Kidney epithelial cell (primary cell): ENCODE data around the gene PLIN4. TPM values are rescaled to one million over a fixed set of nuclear protein-coding genes. Genes with fewer than 3 reads are reported as not detected.

Experiments
- DNase-seq: peaks from one replicate; pipeline ENCODE4 v3.0.0-alpha.2; 2010; ENCODE audit warnings: low read depth
- H3K27me3 ChIP-seq: 2 replicates; pipeline ENCODE4 v1.6.0; 2011; ENCODE audit warnings: low read length; ENCODE audit not compliant: control insufficient read depth, insufficient read depth
- H3K36me3 ChIP-seq: 2 replicates; pipeline ENCODE4 v1.5.1; 2011; ENCODE audit warnings: low read length; ENCODE audit not compliant: control insufficient read depth, insufficient read depth
- H3K4me3 ChIP-seq: 2 replicates; pipeline ENCODE4 v1.5.1; 2011; ENCODE audit warnings: low read depth, mild to moderate bottlenecking, control low read depth, low read length
- total RNA-seq: library from RNA; depleted of rRNA; stranded (reverse); fragments of >200 nt; gene quantifications from 2 replicates; pipeline ENCODE4 v1.2.3, GENCODE V29; 2015
- TF ChIP-seq, protein P1 (sequence below): IDR thresholded peaks from 2 replicates; pipeline ENCODE4 v1.5.1; 2011; ENCODE audit warnings: mild to moderate bottlenecking, moderate library complexity, low read length, control low read depth, inconsistent platforms; ENCODE audit not compliant: insufficient read depth, poor library complexity, severe bottlenecking

Gene PLIN4
- total RNA-seq, 1 donor from 2014 or later = 0.04 TPM

DNA sequence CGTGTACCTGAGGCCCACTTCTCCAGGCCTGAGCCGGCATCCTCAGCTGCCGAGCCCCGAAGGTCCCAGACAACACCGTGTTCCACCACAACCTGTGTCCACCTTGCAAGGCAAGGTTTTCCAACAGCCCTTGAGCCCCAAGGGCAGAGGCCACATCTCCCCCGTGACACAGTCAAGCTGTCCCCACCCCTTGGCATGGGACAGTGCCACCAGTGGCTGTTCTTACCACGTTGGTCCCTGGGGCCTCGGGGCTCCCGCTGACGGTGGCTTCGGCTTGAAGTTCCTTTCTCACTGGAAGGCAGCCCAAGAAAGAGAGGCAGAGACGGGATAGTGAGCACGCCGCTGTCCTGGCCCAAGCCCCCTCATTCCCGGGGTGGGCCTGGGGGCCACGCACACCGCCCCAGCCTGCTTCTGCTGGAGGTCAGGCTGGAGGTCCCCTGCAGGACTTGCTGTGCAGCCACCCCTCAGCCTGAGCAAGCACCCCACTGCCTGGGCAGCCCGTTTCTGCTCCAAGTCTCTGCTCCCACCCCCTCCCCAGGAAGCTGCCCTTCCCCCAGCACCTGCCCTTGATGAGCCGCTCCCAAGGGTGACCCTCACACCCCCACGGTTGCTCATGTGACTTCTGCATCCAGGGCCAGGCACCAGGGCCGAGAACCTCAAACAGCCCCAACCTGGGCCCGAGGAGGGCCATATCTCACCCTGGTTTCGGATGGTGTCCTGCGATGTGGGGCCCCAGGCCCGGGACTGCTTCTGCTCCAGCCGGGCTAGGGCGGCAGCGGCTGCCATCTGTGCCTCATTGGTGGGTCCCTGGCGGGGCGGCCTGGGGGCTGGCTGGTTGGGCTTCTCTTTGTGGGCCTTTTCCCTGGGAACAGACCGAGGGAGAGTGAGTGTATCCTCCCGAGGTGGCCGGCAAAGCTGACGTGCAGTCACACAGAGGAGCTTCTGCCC is 64.8 kb downstream of the PLIN4 start:
- Histone ChIP-seq H3K4me3 (no peak overlapping the region), H3K27me3 (no peaks in the 10 kb centered on the region), H3K36me3 (no peaks in the 10 kb centered on the region)
- TF ChIP-seq, protein P1, sequence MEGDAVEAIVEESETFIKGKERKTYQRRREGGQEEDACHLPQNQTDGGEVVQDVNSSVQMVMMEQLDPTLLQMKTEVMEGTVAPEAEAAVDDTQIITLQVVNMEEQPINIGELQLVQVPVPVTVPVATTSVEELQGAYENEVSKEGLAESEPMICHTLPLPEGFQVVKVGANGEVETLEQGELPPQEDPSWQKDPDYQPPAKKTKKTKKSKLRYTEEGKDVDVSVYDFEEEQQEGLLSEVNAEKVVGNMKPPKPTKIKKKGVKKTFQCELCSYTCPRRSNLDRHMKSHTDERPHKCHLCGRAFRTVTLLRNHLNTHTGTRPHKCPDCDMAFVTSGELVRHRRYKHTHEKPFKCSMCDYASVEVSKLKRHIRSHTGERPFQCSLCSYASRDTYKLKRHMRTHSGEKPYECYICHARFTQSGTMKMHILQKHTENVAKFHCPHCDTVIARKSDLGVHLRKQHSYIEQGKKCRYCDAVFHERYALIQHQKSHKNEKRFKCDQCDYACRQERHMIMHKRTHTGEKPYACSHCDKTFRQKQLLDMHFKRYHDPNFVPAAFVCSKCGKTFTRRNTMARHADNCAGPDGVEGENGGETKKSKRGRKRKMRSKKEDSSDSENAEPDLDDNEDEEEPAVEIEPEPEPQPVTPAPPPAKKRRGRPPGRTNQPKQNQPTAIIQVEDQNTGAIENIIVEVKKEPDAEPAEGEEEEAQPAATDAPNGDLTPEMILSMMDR = no peak
- no peak for DNase-seq

DNA sequence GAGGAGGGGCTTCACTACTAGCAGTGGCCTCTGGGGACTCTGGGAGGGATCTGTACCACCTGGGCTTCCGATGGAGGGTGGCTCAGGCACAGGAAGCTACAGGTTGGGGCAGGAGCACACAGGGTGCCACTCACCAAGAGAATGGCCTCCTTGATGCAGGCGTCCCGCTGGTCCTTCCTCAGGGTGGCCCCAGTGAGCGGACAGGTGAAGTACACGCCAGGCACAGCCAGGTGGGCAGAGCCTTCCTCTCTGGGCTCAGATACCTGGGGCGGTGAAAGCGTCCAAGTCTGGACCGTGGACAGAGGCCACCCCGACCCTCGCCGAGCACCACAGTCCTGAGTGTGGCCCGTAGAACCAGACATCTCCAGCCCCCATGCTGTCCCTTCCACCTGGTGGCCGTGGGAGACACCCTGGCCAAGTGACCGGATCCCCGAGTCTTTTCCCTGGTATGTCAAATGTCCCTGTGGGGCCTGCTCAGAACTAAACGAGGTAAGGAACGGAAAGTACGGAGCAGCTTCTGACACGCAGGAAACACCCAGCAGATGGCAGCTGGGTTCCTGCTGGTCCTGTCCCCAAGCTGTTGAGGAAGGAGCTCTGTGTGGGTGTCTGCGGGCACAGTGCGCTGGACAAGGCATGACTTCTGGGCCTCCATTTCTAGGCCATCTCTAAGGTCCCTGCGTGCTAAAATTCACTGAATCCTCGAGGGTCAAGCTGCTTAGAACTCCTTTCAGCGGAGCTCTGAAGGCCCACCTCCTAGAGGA is 65.9 kb downstream of the PLIN4 start:
- H3K36me3 ChIP-seq = no peaks in the 10 kb centered on the region
- TF ChIP-seq, protein P1 = no peak

More for the DNA sequence above, 65.9 kb downstream of the PLIN4 start:
- no peak for DNase-seq
- no peaks in the 10 kb centered on the region for H3K27me3 ChIP-seq
- no peak overlapping the region for H3K4me3 ChIP-seq

Other genes starting within 250 kb of the PLIN4 start
- not detected in 2 replicates for gene SHD, start 239.2 kb downstream of the PLIN4 start, total RNA-seq
- not detected in 2 replicates for gene TMIGD2, start 216.1 kb downstream of the PLIN4 start, total RNA-seq
- 11.3 and 13.2 TPM in 2 replicates for gene FSD1, start 213.9 kb downstream of the PLIN4 start, total RNA-seq
- 78.5 and 84.8 TPM in 2 replicates for gene STAP2, start 179.7 kb downstream of the PLIN4 start, total RNA-seq
- 6.4 and 6.6 TPM in 2 replicates for gene MPND, start 174.9 kb downstream of the PLIN4 start, total RNA-seq
- 60.9 and 72.0 TPM in 2 replicates for gene SH3GL1, start 117.9 kb downstream of the PLIN4 start, total RNA-seq
- gene CHAF1A, start 115.8 kb downstream of the PLIN4 start, total RNA-seq = 6.8 and 13.8 TPM in 2 replicates
- gene UBXN6, start 60.7 kb downstream of the PLIN4 start, total RNA-seq = 62.3 and 66.0 TPM in 2 replicates
- 67.0 and 82.0 TPM in 2 replicates for gene HDGFL2, start 46.2 kb downstream of the PLIN4 start, total RNA-seq
- 0.07 TPM in 1 of 2 replicates, not detected in the other for gene PLIN5, start 16.7 kb upstream of the PLIN4 start, total RNA-seq
- gene LRG1, start 21.6 kb upstream of the PLIN4 start, total RNA-seq = 0.21 and 0.25 TPM in 2 replicates
- gene SEMA6B, start 41.2 kb upstream of the PLIN4 start, total RNA-seq = 0.13 and 0.55 TPM in 2 replicates
- 0.75 and 1.2 TPM in 2 replicates for gene TNFAIP8L1, start 121.0 kb upstream of the PLIN4 start, total RNA-seq
- 148 and 173 TPM in 2 replicates for gene MYDGF, start 151.9 kb upstream of the PLIN4 start, total RNA-seq
- 67.8 and 128 TPM in 2 replicates for gene DPP9, start 205.4 kb upstream of the PLIN4 start, total RNA-seq